K562 (cell line): ENCODE results near the gene TPX2. TPM values are rescaled to one million over a fixed set of nuclear protein-coding genes. Genes with fewer than 3 reads are reported as not detected.

Experiments
- ARNT ChIP-seq, 2 experiments: fragments of 450-650 bp; IDR thresholded peaks; 2 replicates each; pipeline ENCODE4 v1.6.1; 2016; ENCODE audit warnings: mild to moderate bottlenecking in 1 of 2
- BHLHE40 ChIP-seq: IDR thresholded peaks from 2 replicates; pipeline ENCODE4 v1.6.1; 2011; ENCODE audit warnings: low read length, improper control_type of control experiment
- BRCA1 ChIP-seq, 2 experiments: fragments of 450-650 bp in 1 of 2; sonication (generic) in 1 of 2; formaldehyde crosslinking in 1 of 2; IDR thresholded peaks; 2 replicates each; pipeline versions ENCODE4 v1.5.0 to v1.6.1; 2017 to 2020; ENCODE audit warnings: mild to moderate bottlenecking in 1 of 2, missing genetic modification reagents in 1 of 2
- CBX5 ChIP-seq: IDR thresholded peaks from 2 replicates; pipeline ENCODE4 v1.6.1; 2014; ENCODE audit warnings: low read depth, borderline replicate concordance
- DACH1 ChIP-seq: fragments of 450-650 bp; IDR thresholded peaks from 2 replicates; pipeline ENCODE4 v1.6.1; 2018; ENCODE audit not compliant: partially characterized antibody
- E4F1 ChIP-seq: fragments of 250-450 bp; sonication (Bioruptor Pico); IDR thresholded peaks from 2 replicates; pipeline ENCODE4 v1.5.0; 2021; ENCODE audit warnings: mild to moderate bottlenecking, borderline replicate concordance
- EHMT2 ChIP-seq: fragments of 450-650 bp; IDR thresholded peaks from 2 replicates; pipeline ENCODE4 v1.6.1; 2018; ENCODE audit warnings: antibody characterized with exemption
- ESRRA ChIP-seq: fragments of 450-650 bp; IDR thresholded peaks from 2 replicates; pipeline ENCODE4 v1.6.1; 2014; ENCODE audit warnings: low read depth, mild to moderate bottlenecking, moderate library complexity, borderline replicate concordance
- FOS ChIP-seq: IDR thresholded peaks from 3 replicates; pipeline ENCODE4 v1.6.1; 2011; ENCODE audit not compliant: insufficient read length; ENCODE audit errors: extremely low read depth
- FOXM1 ChIP-seq, 2 experiments: fragments of 450-650 bp in 1 of 2; sonication (generic) in 1 of 2; formaldehyde crosslinking in 1 of 2; IDR thresholded peaks; 2 replicates each; pipeline versions ENCODE4 v1.6.1 to v1.9.0; 2017 to 2022; ENCODE audit warnings: low read depth in 2 of 2, mild to moderate bottlenecking in 2 of 2, missing genetic modification reagents in 1 of 2, moderate library complexity in 1 of 2
- HNRNPL ChIP-seq: fragments of 200-400 bp; formaldehyde crosslinking; IDR thresholded peaks from 2 replicates; pipeline ENCODE4 v1.6.1; 2017; ENCODE audit warnings: low read depth, mild to moderate bottlenecking, low read length
- KDM5B ChIP-seq: fragments of 200-600 bp; sonication (generic); IDR thresholded peaks from 2 replicates; pipeline ENCODE4 v1.6.1; 2012; ENCODE audit warnings: low read depth, mild to moderate bottlenecking, moderate library complexity, low read length, control low read depth, inconsistent platforms; ENCODE audit not compliant: insufficient replicate concordance
- SIN3A ChIP-seq, 2 experiments: fragments of 150-350 bp in 1 of 2; IDR thresholded peaks; 2 replicates each; pipeline ENCODE4 v1.6.1; 2011 to 2016; ENCODE audit warnings: borderline replicate concordance in 2 of 2, low read depth in 2 of 2, low read length in 2 of 2, mild to moderate bottlenecking in 2 of 2, moderate library complexity in 2 of 2; ENCODE audit not compliant: control insufficient read depth in 1 of 2
- STAT6 ChIP-seq: sonication (generic); formaldehyde crosslinking; IDR thresholded peaks from 2 replicates; pipeline ENCODE4 v1.8.1; 2023; ENCODE audit warnings: mild to moderate bottlenecking, missing genetic modification reagents
- ZNF124 ChIP-seq: sonication (generic); formaldehyde crosslinking; IDR thresholded peaks from 2 replicates; pipeline ENCODE4 v1.8.1; 2022; ENCODE audit warnings: missing genetic modification reagents
- ZNF175 ChIP-seq: fragments of 200-800 bp; sonication (Bioruptor generic); IDR thresholded peaks from 2 replicates; pipeline ENCODE4 v1.6.1; 2016; ENCODE audit warnings: low read depth, mild to moderate bottlenecking, missing genetic modification characterization, missing compliant biosample characterization
- ZNF212 ChIP-seq: fragments of 450-650 bp; formaldehyde crosslinking; IDR thresholded peaks from 2 replicates; pipeline ENCODE4 v1.4.0; 2020; ENCODE audit warnings: mild to moderate bottlenecking
- ZSCAN32 ChIP-seq: fragments of 450-650 bp; formaldehyde crosslinking; IDR thresholded peaks from 2 replicates; pipeline ENCODE4 v1.4.0; 2020; ENCODE audit warnings: mild to moderate bottlenecking, moderate library complexity
- polyA plus RNA-seq, 8 experiments: library from polyadenylated mRNA; depleted of rRNA in 4 of 8; stranded (reverse) in 5 of 8; unstranded in 3 of 8; fragments of >200 nt; fragmentation: Nextera tagmentation in 2 of 8; fragmentation: Illumina TruSeq in 1 of 8; extraction: Ambion mirVana in 2 of 8; extraction: Trizol in 1 of 8; gene quantifications; 2 replicates each; pipeline versions ENCODE4 v1.2.1 to v1.2.3, GENCODE V29; 2011 to 2014; ENCODE audit warnings: inconsistent platforms in 1 of 8, missing spikeins in 1 of 8
- total RNA-seq, 7 experiments: library from RNA; depleted of rRNA in 6 of 7; stranded (reverse); fragments of >200 nt in 6 of 7; fragmentation: Illumina TruSeq in 2 of 7; extraction: Trizol in 2 of 7; gene quantifications; 2 replicates each; pipeline versions ENCODE4 v1.2.1 to v1.2.3, GENCODE V29; 2011 to 2021; ENCODE audit warnings: low replicate concordance in 1 of 7
- TF ChIP-seq, protein P1 (sequence below): fragments of 250-450 bp; sonication (Bioruptor Pico); IDR thresholded peaks from 2 replicates; pipeline ENCODE4 v1.9.0; 2021; ENCODE audit warnings: mild to moderate bottlenecking
- TF ChIP-seq, protein P2 (sequence below): conservative IDR thresholded peaks from 2 replicates; pipeline ENCODE4 v1.6.1; 2011; ENCODE audit warnings: low read depth, mild to moderate bottlenecking, low read length; ENCODE audit not compliant: control insufficient read depth

TPX2 gene
- total and polyA plus RNA-seq, 9 of the 15 experiments (the other 6 are each of a cell fraction or from before 2014, with no cell fraction given): 48.0 to 241 (median 133) TPM

DNA sequence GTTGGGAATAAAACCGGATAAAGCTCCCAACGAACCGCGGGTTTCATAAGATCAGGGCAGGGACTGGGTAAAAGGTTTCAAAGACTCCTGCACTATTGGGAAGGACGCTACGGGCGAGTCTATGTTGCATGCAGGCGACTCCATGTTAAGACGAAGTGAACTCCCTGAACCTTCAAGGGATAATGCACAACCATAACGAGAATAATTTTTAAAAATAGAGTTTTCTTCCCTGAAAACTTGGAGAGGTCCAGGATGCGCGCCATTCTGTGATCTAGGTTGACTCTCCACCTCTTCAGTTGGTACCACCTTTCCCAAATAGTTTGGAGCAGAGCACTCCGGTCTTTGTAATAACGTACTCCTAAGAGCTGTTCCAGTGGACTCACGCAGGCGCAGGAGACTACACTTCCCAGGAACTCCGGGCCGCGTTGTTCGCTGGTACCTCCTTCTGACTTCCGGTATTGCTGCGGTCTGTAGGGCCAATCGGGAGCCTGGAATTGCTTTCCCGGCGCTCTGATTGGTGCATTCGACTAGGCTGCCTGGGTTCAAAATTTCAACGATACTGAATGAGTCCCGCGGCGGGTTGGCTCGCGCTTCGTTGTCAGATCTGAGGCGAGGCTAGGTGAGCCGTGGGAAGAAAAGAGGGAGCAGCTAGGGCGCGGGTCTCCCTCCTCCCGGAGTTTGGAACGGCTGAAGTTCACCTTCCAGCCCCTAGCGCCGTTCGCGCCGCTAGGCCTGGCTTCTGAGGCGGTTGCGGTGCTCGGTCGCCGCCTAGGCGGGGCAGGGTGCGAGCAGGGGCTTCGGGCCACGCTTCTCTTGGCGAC lies at the start of gene TPX2 (continued):
- TF ChIP-seq HNRNPL (no peak), STAT6 (peak; percentile 87; the same call in 1 of the 2 replicates), ZSCAN32 (CRISPR knock-in tag) (no peak), ARNT (IDR thresholded peaks at IDR 0.05) (no peak; a peak in 1 of 4 replicates), BRCA1 (IDR thresholded peaks at IDR 0.05) (no peak), BRCA1 (CRISPR knock-in tag; IDR thresholded peaks at IDR 0.05) (no peak), ZNF124 (CRISPR knock-in tag) (no peak), E4F1 (CRISPR knock-in tag) (no peak), CBX5 (no peak), FOS (peak; percentile 96), ESRRA (peak; percentile 10; the same call in 1 of the 2 replicates), DACH1 (no peak), ZNF175 (CRISPR knock-in tag) (no peak), SIN3A (IDR thresholded peaks at IDR 0.05; ENCODE audit: borderline replicate concordance in 2 of 2, control insufficient read depth in 1 of 2, low read depth in 2 of 2, low read length in 2 of 2) (peak; percentile 59 to 80; a peak in 3 of 4 replicates), ZNF212 (CRISPR knock-in tag) (no peak), FOXM1 (IDR thresholded peaks at IDR 0.05; ENCODE audit: low read depth) (peak; percentile 100), FOXM1 (CRISPR knock-in tag; IDR thresholded peaks at IDR 0.05; ENCODE audit: low read depth) (peak; percentile 96; the same call in 1 of the 2 replicates), KDM5B (peak; percentile 76), EHMT2 (no peak), BHLHE40 (no peak)
- TF ChIP-seq, protein P1, sequence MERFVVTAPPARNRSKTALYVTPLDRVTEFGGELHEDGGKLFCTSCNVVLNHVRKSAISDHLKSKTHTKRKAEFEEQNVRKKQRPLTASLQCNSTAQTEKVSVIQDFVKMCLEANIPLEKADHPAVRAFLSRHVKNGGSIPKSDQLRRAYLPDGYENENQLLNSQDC (CRISPR knock-in tag): 0 out of 2 replicates have a peak, but pooled peaks have one; percentile 31
- TF ChIP-seq, protein P2, sequence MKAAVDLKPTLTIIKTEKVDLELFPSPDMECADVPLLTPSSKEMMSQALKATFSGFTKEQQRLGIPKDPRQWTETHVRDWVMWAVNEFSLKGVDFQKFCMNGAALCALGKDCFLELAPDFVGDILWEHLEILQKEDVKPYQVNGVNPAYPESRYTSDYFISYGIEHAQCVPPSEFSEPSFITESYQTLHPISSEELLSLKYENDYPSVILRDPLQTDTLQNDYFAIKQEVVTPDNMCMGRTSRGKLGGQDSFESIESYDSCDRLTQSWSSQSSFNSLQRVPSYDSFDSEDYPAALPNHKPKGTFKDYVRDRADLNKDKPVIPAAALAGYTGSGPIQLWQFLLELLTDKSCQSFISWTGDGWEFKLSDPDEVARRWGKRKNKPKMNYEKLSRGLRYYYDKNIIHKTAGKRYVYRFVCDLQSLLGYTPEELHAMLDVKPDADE: peak; percentile 13; the same call in 1 of the 2 replicates
